ENCODE data around the gene CAMK2D.

Gene CAMK2D

DNA sequence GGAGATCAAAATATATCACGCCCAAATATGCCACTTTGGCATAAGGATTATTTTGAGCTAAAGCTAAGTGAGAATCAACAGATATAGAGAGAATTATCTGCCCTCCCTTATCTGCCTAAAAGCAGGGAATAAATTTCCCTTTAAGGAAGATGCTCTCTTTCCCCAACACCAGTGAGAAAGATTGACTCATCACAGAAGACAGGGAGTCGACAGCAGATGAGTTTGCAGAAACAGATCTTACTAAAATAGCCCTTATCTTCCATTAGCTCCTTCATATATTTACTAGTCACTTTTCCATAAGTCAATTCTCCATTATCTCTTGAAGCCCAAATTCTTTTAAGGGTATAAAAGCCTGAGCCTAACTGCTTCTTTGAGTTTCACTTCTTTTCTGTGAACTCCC lies 156.6 kb downstream of the CAMK2D start:
- DNase-seq (ENCODE audit: low spot score), result no peak

DNA sequence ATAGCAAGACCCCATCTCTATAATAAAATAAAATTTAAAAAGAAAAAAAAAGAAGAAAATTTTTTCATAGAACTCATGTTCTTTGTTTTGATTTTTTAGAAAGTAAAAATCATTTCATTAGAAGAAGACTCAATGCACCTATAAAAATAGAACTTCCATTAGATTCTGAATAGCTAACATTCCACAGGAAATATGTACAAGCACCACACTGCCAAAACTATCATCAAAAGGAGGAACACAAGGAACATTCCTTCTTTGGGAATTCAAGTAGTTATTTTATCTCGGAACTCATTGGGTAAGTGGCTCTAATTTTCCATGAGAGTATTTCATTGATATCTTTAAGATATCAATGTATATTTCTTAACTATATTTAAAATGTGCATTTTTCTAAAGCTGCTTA lies 157.6 kb downstream of the CAMK2D start:
- DNase-seq (ENCODE audit: low spot score), result no peak

DNA sequence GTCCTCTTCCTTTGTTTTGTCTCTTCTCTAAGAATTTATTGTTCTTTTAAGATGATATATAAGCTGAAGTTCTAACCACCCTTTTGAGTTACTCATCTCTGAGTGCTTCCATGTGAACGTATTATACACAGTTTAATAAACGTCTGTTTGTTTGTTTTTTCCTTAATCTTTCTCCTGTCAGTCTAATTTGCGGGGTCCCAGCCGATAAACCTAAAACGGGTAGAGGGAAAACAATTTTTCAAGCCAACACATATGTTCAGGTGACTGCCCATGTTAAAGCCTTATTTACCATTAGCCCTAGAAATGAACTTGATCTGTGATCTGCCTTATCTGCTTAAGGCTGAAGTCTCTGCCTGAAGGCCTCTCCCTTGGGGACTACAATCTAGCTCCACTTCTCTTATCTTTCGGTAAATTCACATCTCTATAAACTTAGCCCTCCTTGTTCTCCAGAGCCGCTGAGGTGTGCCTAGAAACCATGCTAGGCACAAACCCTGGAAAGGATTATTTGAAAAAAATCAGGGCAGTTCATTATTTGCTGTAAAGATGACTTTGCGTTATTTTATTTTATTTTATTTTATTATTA lies 158.8 kb downstream of the CAMK2D start:
- DNase-seq (ENCODE audit: low spot score), result no peak

DNA sequence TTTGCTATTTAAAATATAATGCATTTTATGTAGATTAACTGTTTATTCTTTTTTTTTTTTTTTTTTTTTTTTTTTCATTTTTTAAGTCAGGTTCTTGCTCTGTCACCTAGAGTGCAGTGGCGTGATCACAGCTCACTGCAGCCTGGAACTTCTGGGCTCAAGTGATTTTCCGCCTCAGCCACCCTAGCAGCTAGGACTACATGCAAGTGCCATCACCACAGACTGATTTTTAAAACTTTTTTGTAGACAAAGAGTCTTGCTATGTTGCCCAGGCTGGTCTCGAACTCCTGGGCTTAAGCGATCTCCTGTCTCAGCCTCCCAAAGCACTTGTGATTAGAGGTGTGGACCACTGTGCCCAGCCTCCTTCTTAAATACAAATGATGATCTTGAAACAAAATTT lies 159.9 kb downstream of the CAMK2D start:
- DNase-seq (ENCODE audit: low spot score), result no peak

DNA sequence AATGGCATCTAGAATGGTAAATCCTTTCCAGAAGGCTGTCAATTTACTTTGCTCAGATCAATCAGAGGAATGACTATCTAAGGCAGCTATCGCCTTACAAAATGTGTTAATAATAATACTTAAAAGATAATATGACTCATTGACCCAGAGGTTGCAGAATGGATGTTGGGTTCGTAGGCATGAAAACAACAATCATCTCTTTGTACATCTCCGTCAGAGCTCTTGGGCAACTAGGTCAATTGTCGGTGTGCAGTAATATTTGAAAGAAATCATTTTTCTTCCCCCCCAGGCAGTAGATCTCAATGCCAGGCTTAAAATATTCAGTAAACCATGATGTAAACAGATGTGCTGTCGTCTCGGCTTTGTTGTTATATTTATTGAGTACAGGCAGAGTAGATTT lies 165.1 kb downstream of the CAMK2D start:
- no peak for DNase-seq (ENCODE audit: low spot score)

DNA sequence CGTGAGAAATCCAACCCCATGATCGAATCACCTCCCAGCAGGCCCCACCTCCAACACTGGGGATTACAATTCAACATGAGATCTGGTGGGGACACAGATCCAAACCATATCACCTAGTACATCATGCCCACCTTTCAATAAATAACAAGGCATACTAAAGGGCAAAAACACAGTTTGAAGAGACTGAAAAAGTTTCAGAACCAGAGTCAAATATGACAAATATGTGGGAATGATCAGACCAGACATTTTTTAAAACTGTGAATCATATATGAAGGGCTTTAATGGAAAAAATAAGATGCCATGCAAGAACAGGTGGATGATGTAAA lies 167.3 kb downstream of the CAMK2D start:
- no peak for DNase-seq (ENCODE audit: low spot score)

DNA sequence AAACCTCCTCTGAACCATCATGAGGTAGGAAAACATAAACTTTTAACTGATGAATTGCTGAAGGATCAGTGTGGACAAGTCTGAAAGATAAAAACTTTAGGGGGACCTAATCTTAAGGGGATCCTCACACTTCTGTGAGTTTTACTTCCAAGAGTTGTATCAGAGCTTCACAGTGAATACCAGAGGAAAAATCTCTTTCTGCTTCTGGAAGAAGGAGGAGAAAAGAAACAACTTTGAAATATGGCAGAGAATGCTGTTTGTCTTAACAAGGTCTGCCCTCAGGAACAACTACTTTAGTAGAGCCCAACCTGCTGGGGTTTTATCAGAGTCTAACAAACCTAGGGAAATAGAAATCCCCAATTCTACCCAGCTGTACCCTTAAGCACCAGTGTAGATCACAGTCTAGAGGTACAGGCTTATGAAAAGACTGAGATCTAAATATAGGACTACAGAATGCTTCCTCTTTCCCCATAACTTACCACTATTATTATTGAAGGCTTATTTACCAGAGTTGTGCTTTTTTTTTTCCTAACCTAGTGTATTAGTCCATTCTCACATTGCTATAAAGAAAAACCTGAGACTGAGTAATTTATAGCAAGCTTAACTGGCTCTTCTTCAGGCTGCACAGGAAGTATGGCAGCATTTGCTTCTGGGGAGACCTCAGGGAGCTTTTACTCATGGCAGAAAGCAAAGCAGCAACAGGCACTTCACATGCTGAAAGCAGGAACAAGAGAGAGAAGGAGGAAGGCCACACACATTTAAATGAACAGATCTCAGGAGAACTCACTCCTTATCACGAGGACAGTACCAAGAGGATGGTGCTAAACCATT lies 167.9 kb downstream of the CAMK2D start:
- no peak for DNase-seq (ENCODE audit: low spot score)

DNA sequence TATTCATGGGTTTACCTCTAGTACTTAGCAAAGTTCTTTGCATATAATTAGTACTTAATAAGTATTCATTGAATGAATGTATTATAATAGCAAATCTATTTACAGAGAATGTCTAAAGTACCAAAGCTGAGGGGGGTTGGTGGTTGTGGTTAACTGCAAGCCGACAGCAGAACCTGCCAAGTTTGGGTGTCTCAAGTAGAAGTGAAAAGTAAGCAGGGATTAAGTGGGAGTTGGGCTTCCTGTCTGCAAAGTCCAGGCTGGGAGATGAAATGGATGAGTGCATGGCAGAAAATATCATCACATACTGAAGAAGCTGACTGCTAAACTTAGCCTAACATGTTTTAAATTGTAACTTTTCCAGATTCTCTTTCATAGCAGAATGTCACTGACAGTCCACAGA lies 169.6 kb downstream of the CAMK2D start:
- DNase-seq (ENCODE audit: low spot score), result no peak

DNA sequence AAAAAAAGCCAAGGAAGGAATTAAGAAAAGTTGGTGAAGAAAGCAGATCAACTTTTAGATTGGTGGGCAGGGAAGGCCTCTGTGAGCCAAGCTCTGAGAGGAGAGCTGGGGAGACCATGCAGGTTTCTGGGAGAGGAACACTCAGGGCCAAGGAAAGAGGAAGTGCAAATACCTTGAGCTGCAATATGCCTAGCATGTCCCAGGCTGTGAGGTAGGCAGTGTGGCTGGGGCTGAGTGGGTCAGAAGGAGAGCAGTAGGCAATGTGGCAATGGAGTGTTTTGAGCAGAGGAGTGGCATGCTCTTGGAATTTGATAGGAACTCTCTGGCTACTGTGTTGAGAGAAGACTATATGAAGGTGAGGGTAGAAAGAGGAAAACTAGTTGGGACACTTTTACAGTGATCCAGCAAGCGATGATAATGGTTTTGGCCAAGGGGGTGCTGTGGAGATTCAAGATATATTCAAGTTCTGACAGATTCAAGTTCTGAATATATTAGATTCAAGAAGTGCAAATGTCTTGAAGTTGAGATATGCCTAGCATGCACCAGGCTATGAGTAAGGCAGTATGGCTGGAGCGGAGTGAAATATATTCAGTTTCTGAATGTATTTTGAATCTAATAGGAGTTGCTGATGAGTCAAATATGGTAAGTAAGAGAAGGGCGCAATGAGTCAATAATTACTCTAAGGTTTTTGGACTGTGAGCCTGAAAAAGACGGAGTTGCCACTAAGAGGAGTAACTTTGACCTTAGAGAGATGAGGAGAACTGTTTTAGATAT lies 172.5 kb downstream of the CAMK2D start:
- no peak for DNase-seq (ENCODE audit: low spot score)

DNA sequence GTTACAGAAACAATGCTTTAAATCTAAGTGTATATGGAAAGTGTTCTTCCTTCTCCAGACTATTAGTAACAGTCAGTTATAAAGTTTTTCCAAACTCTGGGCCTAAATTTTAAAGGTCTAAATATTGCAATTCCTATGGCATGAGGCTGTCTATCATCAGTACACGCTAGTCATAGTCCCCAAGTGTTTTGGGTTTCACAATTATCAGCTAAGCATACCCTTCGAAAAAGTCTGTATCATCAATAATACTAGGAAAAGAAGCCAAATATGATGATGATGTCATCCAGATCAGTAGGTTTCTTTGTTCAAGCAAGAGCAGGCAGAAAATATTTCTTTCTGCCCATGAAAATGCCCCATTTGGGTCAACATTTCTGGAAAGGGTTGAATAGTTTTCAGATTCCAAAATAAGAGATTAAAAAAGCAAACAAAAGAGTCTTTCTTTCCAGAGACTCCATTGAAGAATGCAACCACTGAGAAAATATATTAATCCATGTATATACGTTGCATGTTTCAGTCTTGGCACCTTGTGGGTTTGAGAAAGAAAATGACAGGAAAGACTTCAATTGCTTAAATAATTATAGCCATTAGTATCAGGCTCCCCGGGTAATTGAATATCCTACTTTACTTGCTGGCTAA lies 173.8 kb downstream of the CAMK2D start:
- DNase-seq (ENCODE audit: low spot score), result no peak

DNA sequence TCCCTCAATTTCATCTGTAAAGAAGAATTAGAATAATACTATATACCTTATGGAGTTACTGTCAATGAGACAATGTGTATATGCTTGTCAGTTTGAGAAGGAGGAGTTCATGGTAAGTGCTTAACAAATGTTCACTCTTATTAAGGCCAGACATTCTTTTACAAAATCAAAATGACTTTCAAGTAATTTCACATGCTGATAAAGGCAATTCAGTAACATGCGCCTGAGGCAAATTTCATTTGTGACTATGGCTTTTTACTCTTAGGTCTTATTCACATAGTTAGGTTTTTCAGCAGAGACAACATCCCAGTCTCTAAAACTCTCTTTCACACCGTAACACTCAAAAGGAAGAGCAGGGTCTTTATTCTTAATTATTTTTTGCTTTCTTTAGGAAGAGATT lies 174.4 kb downstream of the CAMK2D start:
- DNase-seq (ENCODE audit: low spot score), result no peak

DNA sequence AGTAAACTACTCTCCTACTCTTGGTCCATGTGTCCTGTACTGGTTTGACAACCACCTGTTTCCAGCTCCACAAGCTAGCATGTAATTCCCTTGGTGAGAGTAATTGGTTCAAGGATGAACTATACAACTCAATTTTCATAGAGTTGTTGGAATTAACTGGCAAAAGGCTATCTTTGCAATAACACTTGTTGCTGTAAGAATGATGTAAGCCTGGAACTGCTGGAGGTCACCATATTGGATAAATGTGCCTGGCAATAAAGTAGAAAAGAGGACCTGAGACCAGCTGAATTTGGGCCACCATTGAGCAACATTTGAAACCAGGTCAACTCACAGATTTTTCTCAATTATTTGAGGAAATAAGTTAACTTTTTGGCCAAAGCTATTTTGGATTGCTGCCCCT lies 175.5 kb downstream of the CAMK2D start:
- no peak for DNase-seq (ENCODE audit: low spot score)

DNA sequence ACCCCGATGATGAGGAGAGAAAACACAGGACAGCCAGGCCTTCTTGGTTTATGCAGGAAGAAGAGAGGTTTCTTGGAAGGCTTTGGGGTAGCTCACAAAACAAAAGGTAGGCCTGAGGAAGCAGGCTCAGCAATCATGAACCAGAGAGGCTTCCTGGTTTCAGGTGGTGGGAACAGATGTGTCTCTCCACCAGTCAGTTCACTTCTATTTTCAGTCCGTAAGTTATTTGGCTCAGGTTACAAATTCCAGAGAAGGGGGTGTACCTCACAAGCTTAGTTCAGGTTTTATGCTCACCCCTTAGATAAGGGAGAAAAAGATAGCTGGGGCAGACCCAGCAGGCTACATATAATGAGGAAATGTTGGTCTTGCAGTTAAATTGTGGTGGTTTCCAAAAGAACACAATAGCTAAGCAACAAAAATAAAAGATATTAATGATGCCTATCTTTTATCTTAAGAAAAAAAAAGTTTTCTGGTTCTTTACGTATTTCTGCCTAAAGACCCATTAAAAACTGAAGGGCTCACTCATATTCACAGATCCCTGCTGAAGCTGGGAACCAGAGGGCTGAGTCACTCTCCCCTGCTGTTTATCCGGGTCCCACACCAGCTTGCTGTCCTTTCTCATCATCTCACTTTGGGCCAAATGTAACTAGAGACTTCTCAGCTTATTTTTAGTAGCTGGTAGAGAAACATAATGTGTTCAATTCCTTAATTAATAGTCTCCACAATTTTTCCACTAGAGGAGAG lies 177.0 kb downstream of the CAMK2D start:
- DNase-seq (ENCODE audit: low spot score), result peak; percentile 32

DNA sequence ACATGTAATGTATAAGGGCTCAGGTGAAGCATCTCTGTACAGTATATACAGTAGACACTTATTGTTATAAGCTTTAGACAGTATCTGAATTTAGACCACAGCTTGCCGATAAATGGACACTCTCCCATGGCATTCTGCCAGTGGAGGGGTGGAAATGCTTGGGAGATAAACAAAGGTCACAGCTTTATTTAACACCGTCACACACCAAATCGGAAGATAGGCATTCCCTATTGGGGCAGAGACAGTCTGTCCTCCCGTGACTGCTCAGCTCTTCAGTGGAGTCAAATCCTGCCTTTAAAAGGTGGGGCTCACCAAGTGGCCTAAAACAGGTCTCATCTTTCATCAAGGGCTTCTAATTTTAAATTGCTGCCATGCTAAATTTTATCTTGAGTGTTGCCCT lies 178.8 kb downstream of the CAMK2D start:
- no peak for DNase-seq (ENCODE audit: low spot score)

DNA sequence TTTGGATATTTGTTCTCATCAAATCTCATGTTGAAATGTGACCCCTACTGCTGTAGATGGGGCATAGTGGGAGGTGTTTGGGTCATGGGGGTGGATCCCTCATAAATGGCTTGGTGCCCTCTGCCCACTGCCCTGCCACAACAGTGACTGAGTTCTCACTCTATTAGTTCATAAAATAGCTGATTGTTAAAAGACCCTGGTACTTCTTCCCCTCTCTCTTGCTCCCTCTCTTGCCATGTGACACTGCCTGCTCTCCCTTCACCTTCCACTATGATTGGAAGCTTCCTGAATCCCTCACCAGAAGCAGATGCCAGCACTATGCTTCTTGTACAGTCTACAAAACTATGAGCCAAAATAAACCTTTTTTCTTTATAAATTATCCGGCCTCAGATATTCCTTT lies 182.2 kb downstream of the CAMK2D start:
- no peak for DNase-seq (ENCODE audit: low spot score)

DNA sequence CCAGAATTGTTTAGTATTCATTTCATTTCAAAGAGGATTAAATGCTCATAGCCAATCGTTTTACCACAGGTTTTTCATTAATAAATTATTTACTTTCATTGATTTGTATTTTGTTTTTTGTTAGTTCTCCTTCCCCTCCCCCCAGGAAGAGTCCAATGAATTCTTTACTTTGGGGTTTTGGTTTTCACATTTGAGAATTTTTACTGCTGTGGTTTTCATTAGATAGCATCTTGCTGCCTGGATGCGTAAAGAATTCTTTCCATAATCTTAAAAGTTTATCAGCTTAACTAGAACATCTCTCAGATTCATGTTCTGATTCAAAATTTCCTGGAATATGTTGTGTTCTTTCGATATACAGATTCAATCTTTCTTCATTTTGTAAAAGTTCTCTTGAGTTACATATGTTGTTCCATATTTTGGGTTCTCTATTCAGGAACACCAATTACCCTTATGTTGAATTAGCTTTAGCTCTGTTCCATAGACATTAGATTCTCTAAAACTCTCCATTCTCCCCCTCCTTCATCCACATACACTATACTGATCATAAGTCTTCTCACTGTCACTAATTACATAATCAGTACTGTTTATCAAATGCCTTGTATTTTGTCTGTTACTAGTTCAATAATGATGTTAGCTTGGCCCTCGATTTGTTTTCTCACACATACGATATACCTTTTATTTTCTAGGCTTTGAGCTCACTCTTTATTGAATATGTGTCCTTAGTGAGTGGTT lies 184.4 kb downstream of the CAMK2D start:
- DNase-seq (ENCODE audit: low spot score), result no peak

DNA sequence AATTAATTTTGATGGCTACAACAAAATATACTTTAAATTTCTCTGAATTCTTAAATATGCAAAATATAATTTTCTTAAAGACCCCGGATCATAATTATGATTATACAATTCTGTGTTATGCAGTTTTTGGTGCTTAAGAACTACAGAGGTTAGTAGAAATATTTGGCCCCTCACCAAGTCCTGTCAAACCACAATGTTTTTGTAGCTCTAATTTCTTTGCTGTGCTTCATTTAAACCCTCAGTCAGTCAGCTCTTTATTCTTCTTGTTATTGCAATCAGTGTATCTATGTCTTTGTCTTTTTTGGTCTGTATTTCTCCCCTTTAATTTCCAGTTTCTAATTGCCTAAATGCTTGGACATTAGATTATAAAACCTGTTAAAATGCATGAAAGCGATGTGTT lies 186.1 kb downstream of the CAMK2D start:
- DNase-seq (ENCODE audit: low spot score), result no peak

DNA sequence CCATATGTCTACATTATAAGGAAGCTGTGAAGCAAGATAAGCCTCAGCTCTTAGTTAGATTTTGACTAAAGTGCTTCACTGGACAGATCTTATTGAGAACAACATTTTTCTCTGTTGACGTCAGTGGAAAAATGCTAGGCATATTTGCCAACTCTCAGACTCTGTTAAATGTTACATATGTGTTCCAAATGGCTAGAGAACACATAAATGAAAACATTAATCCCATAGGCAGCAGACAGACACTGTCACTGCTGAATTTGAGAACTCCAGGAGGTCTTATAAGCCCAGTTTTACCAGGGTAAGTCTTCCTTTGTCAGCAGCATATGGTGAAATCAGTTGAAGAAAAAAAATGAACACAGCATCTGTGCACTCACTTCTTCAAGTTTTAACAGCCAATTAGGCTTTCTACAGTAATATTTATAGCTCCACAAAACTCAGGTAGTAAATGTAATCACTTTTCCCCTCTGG lies 186.9 kb downstream of the CAMK2D start:
- DNase-seq (ENCODE audit: low spot score), result no peak

DNA sequence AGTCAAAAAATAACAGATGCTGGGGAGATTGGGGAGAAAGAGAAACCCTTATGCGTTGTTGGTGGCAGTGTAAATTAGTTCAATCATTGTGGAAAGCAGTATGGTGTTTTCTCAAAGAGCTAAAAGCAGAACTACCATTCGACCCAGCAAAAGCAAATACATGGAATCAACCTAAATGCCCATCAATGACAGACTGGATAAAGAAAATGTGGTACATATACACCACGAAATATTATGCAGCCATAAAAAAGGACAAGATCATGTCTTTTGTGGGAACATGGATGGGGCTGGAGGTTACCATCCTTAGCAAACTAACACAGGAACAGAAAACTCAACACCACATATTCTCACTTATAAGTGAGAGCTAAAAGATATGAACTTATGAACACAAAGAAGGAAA lies 188.9 kb downstream of the CAMK2D start:
- no peak for DNase-seq (ENCODE audit: low spot score)

DNA sequence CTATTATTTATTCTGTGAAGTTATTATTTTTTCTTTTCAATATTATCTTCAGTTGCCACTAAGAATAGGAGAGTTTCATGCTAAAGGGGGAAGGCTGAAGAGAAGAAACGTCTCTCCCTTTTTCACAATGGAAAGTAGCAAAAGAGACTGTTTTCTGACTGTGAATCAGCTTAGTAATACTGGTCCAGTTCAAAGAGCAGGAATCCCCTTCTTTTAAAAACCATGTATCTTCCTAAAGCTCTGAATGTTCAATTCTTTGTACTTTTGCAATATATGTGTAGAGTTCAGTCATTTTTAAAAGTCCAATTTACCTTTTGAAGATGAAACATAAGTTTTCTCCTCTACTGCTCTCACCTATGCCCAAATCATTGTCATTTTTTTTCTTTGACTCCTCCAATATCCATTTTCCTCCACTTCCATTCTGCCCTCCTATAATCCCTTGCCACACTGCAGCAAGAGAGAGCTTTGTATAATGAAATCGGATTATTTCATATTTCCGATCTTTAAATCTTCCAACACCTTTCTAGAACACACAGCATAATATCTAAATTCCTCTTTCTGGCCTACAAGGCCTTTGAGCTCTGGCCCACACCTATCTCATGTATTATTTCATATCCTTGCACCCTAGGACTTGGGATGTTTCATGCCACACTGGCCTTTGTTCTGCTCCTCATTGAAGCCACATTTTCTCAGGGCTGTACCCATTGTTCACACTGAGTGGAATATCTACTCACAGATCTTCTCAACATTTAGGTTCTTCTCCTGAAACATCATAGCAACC lies 195.3 kb downstream of the CAMK2D start:
- no peak for DNase-seq (ENCODE audit: low spot score)

DNA sequence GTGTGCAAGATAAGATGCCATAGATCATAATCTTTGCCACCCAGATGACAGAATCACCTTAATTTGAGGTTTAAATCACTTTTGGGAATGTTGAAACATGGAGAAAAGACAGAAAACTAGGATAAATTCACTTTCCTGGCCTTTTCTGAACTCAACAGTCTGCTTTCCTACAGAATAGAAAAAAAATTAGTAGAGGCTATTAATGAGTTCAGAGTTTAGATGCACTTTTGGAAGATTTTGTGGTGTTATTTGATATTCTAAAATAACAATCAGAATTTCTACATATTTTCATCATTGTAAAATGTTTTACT lies 195.9 kb downstream of the CAMK2D start:
- no peak for DNase-seq (ENCODE audit: low spot score)

Data from iPS-NIHi11 (cell line).